Stimulated activated CD4-positive, alpha-beta T cell treated with anti-CD3 and anti-CD28 coated beads, Interleukin-12 subunit alpha, Interleukin-12 subunit beta, amount 100 ng/mL, for 4 hours (primary cell): Measurements from ENCODE around the gene MAU2.
A peak's percentile ranks its signal among the peaks of the same experiment; 100 is the strongest.
"Not testable (repeated sequence)": the region's sequence is repeated elsewhere in the genome, so short reads cannot be mapped to it uniquely, and the experiment has no call there.

Experiments
- DNase-seq: peaks from one replicate; pipeline ENCODE4 v3.0.0-alpha.2; 2020

MAU2 gene

DNA sequence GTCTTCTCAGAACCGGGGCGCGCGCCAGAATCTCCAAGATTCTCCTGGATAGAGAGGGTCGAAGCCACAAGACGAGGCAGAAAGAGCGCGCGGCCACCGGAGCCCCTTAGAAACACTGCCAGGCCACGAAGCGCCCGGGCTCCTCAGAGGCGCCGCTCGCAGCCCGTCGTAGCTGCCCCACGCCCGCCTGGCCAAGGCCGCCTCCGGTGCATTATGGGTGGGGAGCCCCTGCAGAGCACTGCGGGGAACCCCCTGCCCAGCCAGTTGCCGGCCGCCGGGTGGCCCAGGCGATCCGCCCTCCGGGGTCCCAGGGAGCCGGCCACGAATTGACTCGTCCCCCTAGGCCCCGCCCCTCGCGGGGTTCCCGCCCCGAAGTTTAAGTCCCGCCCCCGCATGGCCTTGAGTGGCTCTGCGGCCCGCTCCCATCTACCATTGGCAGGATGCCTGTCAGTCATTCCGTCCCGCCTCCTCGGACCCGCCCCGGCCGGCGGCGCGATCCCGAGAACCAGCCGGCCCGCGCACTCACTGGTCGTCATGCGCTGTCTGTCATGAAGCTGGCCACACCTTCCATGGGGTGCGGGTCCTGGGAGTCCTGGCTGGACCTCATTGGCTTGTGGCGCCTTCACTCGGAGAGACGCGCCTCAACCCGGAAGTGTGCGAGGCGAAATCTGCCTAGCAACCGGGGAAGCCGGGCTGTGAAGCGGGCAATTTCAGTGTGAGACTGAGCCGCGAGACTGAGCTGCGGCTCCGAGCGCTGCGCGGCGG, 64.7 kb downstream of the MAU2 start:
- DNase-seq = peak; percentile 99

DNA sequence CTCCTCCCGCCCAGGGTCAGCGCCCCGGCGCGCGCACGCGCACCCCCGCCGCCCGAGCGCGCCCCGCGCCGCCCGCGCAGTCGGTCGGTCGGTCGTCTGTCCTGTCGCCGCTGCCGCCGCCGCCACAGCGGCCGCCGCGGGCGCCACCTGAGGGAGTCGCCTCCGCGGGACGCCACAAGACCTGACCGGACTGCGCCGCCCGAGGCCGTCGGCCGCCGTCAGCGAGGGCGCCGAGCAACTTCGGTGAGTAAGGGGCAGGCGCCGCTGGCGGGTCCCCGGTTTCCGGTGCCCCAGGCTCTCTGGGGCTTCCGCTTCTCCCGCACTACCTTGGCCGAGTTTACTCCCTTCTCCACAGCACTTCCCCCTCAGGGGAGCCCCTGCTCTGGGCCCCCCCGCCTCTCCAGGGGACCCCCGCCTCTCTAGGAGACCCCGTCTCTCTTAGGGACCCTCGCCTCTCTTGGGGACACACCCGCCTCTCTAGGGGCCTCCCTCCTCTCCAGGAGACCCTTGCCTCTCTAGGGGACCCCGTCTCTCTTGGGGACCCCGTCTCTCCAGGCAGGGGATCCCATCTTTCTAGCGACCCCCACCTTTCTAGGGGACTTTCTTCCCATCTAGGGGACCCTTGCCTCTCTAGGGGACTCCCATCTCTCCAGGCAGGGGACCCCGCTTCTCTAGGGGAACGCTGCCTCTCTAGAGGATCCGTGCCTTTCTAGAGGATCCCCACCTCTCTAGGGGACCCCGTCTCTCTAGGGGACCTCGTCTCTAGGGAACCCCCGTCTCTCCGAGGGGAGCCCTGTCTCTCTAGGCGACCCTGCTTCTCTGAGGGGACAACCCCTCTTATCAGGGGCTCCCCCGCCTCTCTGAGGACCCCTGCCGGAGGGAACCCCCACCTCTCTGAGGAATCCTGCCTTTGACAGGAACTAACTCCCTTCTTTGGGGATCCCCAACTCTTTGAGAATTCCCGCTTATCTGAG, 65.6 kb downstream of the MAU2 start:
- peak; percentile 51 for DNase-seq

DNA sequence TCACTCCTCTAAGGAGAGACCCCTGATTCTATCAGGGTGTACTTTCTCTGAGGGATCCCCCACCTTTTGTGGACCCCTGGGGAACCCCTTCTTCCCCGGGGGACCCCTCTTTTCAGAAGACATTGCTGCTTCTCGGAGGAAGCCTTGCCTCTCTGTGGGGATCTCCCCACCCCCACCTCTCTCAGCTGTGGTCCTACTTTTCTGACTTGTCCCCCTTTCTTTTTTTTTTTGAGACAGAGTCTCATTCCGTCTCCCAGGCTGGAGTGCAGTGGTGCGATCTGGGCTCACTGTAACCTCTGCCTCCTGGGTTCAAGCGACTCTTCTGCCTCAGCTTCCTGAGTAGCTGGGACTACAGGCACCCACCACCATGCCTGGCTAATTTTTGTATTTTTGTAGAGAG, 66.5 kb downstream of the MAU2 start:
- DNase-seq = no peak

DNA sequence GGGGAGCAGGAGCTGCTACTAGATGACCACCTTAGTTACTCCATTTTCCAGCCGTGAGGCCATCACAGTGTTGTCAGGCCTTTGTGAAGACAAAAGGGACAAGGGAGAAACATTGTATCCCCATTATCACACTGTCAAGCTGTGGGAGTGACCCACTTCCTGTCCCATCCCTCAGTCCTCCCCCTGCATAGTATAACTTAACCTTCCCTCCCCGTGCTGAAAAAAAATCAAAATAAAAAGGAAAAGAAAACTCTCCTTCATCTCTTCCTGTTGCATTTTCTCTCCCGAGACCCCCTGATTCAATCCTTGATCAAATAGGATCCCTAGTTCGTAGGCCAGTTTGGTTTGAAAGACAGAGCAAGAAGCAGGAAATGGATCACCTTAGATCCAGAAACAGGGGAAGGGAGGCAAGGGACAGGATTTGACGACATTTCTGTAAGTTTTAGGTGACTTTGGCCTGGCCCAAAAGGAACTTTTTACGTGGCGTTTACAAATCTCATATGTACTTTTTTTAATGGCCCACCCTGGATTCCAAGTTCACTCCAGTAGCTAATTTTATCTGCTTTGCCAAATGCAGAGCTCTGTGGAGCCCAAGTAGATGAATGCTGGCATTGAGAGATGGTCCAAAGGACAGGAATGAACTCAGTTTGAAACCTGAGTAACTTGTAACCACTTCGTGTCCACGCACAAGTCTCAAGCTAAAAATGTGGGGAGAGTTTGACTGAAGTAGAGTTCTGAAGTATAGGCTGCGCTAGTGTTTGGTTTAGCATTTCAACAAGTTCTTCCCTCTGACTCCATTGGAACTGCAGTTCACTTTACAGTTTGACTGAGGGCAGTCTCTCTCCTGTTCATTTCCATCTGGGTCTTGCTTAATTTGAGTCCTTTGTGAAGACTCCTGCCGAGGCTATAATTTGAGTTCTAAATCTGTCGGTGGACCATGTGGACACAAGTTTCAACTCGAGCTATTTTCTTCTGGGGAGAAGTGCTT, 68.2 kb downstream of the MAU2 start:
- no peak for DNase-seq

DNA sequence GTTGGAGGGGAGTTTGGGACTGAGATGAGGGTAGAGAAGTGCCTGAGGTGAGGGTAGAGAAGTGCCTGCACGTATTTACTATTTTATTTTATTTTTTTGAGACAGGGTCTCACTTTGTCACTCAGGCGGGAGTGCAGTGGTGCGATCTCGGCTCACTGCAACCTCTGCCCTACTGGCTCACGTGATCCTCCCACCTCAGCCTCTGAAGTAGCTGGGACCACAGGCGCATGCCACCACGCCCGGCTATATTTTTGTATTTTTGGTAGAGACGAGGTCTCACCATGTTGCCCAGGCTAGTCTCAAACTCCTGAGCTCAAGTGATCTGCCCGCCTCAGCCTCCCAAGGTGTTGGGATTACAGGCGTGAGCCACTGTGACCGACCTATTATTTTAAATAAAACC, 69.1 kb downstream of the MAU2 start:
- DNase-seq = not testable (repeated sequence)

DNA sequence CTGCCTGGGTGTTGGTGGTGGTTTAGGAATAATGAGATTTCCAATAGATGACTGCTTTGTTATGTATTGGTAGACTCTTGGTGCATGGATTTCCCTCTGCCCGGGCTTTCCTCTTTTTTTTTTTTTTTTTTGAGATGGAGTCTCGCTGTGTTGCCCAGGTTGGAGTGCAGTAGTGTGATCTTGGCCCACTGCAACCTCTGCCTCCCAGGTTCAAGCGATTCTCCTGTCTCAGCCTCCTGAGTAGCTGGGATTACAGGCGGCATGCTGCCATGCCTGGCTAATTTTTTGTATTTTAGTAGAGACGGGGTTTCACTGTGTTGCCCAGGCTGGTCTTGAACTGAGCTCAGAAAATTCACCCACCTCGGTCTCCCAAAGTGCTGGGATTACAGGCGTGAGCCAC, 73.7 kb downstream of the MAU2 start:
- not testable (repeated sequence) for DNase-seq

DNA sequence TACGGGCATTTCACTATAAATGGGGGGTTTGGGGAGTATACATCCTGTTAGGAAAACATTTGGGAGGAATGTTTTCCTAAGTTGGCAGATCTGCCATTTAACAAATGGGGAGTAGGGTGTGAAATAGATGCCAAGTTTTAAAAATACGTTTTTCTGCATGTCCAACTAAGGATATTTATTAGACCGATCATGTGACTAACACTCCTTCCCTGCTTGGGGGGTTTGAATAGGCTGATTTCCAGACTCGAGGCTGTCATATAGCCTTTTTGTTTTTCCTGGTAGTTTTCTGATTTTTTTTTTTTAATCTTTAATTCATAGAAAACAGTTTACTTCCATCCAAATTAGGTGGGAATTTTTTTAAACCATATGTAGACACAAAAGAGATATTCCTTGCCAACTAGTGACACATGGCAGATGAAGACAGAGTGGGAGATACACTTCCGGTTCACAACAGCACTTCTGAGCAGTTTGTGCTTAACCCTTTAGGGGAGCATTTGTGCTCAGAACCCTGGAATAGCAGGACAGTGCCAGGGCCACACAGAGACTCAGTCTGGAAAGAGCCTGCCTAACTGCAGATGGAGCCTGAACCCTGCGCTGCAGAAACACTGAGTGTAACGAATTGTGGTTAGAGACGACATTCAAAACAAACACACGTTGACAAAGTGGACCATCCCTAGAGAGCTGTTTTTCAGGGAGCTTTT, 79.3 kb downstream of the MAU2 start:
- no peak for DNase-seq

DNA sequence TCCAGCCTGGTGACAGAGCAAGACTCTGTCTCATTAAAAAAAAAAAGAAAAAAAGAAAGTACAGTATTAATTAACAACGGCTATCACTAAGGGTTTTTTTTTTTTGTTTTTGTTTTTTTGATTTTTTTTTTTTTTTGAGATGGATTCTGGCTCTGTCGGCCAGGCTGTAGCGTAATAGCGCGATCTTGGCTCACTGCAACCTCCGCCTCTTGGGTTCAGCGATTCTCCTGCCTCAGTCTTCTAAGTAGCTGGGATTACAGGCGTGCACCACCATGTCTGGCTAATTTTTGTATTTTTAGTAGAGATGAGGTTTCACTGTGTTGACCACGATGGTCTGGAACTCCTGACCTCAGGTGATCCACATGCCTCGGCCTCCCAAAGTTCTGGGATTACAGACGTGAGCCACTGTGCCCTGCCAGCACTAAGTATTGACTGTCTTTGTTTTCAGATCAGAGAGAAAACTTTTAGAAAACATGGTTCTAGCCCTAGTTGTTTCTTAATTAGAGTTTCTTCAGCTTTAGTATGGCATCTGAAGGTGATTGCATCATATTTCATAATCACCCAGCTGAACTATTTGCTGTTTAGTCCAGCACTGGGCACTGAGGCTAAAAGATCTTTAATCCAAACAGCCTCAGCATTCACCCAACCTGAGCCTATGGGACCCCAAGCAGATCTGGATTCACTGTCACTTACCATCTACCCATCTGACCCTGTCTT, 82.2 kb downstream of the MAU2 start:
- DNase-seq = no peak

DNA sequence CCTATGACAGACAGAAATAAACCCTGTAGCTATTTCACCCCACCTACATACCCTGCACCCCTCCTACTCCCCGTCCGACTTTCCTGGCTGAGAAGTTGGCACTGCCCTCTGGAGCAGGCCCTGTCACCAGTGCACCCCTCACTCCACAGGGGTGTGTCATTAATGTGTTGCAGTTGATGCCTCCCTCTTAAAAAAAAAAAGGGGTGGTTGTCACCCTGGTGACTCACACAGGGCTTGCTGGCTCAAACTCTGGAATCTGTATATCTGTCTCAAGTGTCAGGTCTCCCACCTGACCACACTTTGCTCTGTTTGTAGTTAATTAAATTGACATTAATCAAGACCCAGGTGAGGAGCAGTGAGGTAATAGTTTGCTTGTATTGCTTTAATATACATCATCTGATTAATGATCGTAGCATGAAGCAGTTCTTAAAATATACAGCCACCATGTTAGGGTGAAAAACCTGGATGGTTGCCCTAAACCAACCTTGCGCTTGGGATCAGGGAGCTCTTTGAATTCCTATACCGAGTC, 82.8 kb downstream of the MAU2 start:
- DNase-seq = no peak

DNA sequence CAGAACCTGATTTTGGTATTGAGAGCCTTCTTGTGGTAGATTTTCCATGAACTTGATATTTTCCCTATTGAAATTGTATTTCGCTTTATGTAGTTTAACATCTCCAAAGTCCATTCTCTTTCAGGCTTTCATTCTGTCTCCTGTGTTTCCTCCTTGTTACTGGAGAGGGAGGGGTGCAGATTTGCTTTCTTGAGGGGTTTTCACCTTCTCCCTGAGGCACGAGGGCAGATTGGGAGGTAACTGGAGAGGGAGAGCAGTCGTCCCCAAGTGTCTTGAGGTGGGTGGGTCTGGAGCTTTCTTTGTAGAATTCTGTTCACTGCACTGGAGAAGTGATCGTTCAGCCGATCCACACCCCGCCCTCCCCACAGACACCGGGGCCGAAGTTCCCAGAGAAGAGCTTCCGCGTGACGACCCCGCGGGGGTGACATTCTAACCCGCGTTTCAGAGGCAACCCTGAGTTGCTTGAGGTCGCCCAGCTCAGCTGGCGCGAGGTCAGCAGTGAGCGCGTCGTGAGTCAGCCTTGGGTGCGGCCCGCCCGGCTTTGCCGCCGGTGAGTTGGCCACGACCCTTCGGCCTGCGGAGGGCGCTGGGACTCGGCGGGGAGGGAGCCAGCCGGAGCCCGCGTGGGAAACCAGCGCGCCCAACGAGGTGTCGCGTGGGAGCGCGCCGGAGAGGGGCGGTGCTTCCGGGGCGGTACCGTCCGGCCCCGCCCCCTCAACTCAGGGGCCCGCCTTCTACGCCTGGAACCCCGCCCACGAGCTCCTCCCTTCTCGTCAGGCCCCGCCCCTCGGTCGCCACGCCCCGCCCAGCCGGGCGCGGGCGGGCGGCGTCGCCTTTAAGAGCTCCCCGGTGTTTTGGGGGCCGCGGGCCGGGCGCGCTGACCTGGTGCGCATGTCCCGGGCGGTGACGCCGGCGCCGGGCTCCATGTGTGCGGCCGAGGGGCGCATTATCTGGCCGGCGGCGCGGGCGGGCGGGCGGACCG, 84.5 kb downstream of the MAU2 start, which contains the start of gene GATAD2A:
GATAD2A (plus strand) TSS at position 797 of the 982 bp plus-strand sequence. CDS start 59,671 bp downstream, outside the sequence.
- DNase-seq = peak; percentile 92

DNA sequence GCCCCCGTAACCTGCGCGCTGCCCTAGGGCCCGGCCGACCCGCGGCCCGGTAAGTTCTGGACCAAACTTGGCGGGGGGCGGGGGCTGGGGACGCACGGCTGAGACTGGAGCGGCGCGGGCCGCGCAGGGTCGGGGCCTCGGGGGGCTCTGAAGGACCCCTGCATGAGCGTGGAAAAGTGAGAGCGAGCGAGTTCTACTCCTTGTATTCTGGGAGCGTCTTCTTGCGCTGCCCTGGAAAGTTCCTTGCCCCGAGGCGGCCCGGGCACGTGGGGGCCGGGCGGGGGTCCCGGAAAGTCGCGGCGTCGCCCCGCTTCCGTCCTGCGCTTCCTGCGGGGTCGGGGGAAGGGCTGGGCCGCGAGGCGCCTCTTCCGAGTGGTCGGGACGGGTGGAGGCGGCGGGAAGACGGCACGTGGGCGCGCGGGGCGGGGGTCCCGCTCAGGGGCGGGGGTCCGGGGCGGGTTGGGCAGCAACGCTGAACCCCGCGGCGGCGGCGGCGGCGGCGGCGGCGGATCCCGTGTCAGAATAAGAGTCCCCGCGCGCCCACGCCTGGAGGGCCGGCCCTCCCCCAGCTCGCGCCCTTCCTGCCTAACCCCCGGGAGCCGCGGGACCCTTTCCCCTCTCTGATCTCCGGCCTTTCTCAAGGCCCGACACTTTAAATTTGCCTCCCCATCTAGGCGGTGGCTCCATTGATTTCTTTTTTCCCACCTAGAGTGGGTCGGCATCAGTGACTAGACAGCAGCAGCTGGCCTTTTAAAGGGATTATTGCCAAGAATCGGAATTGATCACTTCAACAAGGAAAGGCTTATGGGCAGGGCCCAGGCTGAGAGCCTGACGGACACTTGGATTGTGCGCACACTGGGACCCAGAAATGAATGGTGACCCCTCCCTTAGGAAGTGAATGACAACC, 85.6 kb downstream of the MAU2 start:
- DNase-seq = peak; percentile 55

DNA sequence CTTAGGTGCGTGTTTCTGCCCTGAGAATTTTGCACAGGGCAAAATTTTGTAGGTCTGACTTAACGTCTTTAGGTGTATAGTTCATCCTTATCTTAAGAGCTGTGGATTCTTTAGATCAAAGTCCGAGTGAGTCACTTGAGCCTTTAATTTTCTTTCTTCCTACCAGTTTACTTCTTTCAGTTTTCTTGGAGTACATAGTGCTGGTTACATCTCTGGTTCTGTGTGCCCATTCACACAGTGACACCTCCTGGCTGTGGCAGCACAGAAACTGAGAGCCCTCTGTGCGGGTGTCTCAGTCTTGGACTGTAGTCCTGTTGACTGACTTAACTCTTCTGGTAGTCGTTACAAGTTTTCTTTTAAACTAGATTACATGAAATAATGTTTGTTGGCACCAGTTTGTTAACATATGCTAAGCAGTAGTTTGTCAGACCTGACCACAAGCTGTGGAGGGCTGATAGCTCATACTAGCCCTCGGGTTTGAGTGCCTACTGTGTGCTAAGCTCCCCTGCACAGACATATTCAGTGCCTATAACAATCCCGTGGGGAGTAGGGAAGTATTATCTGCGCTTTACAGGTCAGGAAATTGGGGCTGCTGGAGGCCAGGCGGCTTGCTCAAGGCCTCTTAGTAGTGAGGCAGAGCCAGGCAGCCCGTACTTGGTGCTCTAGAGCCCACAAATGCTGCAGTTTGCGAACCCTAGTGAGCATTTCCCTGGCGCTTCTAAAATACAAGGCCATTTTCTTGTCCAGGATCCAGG, 86.4 kb downstream of the MAU2 start:
- DNase-seq = peak; percentile 38

DNA sequence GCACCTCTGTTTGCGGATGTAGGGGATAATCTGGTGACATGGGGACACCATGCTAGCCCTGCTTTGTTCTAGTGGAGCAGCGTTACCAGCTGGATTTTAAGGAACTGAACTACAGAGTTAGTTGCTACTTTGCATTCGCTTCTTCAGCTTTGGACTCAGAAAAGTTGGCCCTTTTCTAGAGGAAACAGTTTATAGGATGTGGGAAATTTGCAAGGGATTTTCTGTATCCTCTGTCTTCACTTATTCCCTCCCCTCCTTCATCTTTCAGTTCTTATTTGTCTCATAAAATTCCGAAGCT, 87.0 kb downstream of the MAU2 start:
- no peak for DNase-seq
